Amniotic epithelial cell (primary cell): Measurements from ENCODE around the gene CLK1.
A peak's percentile ranks its signal among the peaks of the same experiment; 100 is the strongest.
"Not testable (repeated sequence)": the region's sequence is repeated elsewhere in the genome, so short reads cannot be mapped to it uniquely, and the experiment has no call there.

Source experiments
- DNase-seq: peaks from one replicate; pipeline ENCODE4 v3.0.0-alpha.2; 2010; ENCODE audit warnings: low read depth

Gene CLK1

DNA sequence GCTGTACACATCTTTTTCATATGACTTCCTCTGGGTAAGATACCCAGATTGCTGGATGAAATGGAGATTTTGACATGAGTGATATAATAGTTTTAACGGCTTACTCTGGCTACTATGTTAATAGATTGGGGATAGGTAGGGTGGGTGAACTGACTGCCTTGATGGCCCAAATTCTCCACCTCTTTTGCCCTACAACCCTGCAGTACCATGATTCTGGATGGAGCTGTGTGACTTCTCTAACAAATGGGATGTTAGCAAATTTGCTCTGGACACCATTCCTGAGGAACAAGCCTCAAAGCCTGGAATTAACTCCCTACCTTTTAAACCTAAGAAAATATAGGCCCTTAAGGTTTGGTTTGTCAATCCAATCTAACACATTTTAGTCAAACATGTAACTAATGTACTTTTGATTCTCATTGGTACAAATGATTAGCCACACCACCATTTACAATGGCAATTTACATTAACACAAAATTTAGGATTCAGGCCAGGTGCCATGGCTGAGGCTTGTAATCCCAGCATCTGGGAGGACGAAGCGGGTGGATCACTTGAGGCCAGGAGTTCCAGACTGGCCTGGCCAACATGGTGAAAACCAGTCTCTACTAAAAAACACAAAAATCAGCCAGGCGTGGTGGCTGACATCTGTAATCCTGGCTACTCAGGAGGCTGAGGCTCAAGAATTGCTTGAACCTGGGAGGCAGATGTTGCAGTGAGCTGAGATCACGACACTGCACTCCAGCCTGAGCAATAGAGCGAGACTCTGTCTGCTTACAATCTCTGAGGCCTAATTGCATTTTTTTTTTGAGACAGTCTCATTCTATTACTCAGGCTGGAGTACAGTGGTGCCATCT is 12.8 kb downstream of the CLK1 start:
- no peak for DNase-seq

- DNase-seq: no peak
Observed at GRCh38 chr2:200850512-200851256, 13.8 kb downstream of the CLK1 start.

DNA sequence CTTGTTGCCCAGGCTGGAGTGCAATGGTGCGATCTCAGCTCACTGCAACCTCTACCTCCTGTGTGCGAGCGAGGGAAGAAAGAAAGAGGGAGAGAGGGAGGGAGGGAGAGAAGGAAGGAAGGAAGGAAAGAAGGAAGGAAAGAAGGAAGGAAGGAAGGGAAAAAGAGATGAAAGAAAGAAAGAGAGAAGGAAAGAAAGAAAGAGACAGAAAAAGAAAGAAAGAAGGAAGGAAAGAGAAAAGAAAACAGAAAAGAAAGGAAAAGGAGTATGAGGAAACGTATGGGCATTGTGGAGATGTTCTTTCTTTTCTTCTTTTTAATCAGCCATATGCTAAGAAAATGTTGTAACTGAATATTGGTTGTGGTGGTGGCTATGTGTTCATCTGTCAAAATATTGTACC is 16.5 kb downstream of the CLK1 start:
- no peak for DNase-seq

DNA sequence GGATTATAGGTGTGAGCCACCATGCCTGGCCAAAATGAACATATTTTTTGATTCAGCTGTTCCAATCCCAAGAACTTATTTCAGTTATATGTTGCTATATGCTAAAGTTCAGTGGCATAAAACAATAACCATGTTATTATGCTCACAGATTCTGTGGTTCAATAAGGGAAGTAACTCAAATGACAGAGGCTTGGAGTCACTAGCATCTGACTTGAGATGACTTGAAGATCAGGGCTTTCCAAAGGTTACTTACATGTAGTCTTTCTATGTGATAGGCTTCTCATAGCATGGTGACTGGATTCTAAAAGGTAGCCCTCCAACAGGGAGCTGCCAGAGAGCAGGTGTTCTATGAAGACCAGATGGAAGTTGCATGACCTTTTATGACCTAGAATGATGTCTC is 17.2 kb downstream of the CLK1 start:
- no peak for DNase-seq

DNA sequence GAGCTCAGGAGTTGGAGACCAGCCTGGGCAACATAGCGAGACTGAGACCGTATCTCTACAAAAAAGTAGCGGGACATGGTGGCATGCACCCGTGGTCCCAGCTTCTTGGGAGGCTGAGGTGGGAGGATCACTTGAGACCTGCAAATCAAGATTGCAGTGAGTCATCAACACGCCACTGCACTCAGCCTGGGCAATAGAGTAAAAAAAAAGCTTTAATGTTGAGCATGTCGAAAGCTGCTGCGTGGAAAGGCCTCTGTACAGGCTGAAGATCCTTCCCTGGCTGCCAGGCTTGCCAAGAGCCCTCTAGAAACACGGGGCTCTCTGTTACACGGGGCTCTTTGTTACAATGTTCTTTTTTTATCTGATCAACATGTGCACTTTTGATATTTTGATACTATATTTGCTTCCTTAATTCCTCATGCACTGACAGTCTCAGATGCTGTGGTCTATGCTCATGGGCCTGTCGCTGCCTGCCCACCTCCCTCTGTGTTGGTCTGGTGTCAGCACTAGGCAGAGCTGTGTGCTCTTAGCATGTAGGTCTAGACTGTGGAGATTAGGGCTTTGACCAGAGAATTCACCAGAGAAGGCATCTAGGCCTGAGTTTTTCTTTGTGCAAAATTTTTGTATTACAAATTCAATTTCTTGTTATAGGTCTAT is 18.7 kb downstream of the CLK1 start:
- no peak for DNase-seq

DNA sequence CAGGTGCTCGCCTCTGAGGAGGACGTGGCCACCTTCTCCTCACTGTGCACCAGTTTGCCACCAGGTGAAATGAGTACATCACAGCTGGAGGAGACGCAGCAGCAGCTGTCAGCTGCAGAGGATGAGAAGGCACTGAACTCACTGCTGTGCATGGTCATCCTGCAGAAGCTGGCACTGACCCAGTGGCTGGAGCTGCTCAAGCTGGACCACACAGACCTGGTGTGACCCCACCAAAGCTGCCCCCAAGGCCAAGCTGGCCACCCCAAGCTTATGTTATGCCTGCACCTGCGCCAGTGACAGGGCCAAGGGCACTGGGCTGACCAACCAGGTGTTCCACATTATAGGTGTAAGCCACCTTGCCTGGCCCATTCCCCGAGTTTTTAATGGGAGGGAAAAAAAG is 19.3 kb downstream of the CLK1 start:
- no peak for DNase-seq

DNA sequence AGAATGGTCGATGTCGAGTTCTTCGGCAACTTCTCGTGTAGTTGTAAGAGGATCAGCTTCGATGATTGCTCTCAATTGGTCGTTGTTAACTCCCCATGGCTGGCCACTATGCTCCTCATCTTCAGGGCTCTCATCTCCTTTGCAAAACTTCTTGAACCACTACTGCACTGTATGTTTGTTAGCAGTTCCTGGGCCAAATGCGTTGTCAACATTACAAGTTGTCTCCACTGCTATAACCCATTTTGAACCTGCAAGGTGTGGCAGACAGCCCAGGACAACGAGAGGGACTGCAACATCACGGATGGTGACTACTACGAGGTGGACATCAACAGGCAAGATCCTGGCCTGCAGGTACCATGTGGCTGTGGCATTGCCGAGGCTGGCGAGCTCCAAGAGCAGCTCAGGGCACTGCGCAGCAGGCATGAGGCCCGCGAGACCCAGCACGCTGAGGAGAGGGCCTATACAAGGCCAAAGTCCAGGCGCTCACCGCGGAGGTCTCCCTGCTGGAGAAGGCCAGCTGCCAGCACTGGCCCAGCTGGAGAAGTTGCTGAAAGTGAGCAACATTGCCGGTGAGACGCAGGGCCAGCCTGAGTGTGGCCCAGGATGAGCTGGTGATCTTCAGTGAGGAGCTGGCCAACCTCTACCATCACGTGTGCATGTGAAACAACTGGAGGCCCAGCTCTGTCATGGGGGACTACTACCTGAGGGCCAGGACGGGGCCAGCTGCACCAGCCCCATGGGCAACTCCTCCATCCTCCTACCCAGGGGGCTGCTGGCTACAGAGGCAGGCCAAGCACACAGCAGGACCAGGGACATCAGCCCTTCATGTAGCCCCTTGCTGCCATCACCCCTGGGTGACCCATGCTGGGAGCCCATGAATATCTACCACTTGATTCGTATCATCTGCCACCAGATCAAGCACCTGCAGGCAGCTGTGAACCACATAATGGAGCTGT is 20.2 kb downstream of the CLK1 start:
- no peak for DNase-seq

DNA sequence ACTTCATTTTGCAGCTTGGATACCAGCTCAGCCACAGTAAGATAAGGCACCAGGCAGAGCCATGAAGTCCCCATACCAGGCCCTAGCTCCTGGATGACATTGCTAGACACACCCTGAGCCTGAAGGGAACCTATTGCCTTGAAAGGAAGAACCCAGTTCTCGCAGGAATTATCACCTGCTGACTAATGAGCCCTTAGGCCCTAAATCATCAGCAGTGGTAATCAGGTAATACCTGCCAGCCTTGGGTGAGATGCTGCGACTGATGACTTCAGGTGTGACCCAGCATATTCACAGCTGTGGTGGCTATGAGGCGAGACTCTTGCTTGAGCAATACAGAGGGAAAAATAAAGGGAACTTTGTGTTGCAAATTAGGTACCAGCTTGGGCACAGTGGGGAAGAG is 24.9 kb downstream of the CLK1 start:
- no peak for DNase-seq

- DNase-seq: no peak
Observed at GRCh38 chr2:200834701-200835100, 29.8 kb downstream of the CLK1 start.

GRCh38 chr2:200829258-200829655 is 35.2 kb downstream of the CLK1 start:
- DNase-seq: no peak

- no peak for DNase-seq
Observed at GRCh38 chr2:200828572-200829257, 35.7 kb downstream of the CLK1 start.

DNA sequence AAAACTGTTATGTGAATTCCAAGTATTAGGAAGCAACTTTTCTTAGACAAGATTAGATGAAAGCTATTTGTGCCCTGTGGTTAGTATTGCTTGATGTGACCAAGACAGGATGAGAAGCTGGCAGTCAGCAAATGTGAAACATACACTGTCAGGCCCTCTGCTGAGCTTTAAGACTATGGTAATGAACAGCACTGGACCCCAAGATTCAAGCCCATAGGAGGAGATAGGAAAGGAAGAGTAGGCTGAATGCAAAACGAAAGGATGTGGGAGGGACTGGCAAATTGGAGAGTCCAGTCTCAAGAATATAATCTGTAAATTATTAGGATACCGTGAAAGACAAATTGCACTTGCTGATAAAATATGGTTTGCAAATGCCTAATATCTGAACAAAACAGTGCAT is 36.4 kb downstream of the CLK1 start:
- no peak for DNase-seq

DNA sequence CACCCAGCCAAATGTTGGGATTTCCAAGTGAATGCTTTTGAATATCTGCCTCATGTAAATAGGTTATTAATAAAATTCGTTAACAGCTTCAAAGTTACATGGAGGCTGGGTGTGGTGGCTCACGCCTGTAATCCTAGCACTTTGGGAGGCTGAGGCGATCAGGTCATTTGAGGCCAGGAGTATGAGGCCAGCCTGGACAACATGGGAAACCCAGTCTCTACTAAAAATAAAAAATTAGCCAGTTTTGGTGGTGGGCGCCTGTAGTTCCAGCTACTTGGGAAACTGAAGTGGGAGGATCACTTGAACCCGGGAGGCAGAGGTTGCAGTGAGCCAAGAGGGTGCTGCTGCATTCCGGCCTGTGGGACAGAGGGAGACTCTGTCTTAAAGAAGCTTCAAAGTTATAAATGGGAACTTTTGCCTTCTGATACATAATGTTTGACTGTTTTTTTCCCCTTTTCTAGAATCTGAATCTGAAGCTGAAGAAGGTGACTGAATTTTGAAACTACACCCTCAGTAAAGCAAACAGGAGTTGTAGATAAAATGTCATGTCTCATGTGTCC is 42.7 kb downstream of the CLK1 start:
- DNase-seq: no peak

- no peak for DNase-seq
Observed at GRCh38 chr2:200820573-200821234, 43.8 kb downstream of the CLK1 start.

GRCh38 chr2:200818732-200819131 is 45.7 kb downstream of the CLK1 start:
- not testable (repeated sequence) for DNase-seq

DNA sequence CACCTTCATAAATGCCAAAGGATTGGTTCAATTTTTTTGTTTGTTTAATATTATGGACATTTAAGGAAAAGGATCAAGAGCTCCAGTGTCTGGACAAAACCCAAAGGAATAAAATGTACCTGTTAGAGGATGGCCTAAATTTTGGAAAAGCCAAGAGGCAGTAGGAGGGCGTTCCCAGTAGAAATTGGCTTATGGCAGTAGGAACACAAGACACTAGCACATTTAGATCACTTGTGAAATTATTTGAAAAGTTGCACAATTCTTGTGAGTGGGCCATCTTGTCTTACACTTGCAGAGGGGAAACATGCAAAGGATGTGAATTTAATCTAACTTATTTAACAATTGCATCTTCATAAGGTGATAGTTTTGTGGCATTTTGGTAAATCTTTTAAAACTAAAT is 49.5 kb downstream of the CLK1 start:
- DNase-seq: peak; percentile 61

DNA sequence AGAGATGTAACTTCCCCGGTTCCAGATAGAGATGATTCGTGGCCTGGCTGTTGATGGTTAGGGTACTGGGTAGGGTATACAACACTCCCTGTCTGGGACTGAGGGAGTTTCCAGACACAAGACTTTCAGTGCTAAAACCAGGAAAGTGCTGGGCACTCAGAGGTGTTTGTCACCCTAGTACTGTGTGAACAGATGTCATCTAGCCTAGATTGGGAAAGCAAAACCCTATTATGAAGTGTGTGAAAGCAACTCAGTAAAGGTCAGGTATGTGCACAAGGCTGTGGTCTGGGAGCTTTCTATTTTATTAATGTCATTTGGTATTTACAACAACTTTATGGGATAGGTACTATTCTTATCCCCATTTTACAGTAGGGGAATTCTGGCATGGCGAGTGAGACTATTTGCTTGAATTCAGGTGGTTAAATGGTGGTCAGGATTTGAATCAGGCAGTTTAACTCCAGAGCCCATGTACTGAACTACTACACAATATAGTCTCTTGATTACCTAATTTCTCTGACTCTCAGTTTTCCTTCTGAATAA is 50.1 kb downstream of the CLK1 start:
- DNase-seq: no peak

- peak; percentile 48 for DNase-seq
Observed at GRCh38 chr2:200812122-200813022, 52.1 kb downstream of the CLK1 start.
